Measurements from ENCODE around the gene STK11. TPM values are rescaled to one million over a fixed set of nuclear protein-coding genes. Genes with fewer than 3 reads are reported as not detected.

Gene STK11
- total RNA-seq, 1 donor from 2014 or later = 61.3 TPM

DNA sequence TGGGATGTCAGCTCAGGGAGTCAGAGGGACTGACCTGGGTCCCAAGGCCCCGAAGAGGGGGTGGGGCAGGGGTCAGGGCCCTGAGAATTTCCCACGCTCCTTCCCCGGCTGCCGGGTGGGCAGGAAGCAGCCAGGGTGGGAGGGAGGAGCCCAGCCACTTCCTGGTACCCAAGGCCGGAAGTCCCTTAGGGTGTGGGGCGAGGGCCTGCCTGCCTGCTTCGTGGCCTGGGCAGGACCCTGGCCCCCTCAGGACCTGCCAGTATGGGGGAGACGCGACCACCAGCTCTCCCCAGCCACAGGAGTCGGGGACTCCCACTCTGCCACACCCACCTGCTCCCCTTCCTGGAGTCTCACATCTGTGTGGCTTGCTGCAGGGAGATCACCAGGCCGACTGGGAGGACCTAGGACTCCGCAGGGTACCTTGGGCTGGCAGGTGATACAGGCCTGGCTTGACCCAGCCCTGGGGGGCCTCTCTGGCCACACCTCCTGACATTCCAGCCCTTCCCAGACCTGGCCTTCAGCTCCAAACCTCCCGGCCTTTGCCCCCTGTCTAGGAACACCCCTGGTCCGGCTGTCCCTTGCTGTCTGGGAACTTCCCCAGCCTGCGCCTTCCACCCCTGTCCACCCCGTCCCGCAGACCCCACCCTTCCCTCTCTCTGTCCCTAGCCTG, 53.8 kb downstream of the STK11 start:
- no peaks in the 10 kb centered on the region for H3K27me3 Mint-ChIP-seq (ENCODE audit: unreplicated experiment)
- peaks cover 27% of the 10 kb centered on the region for H3K36me3 Mint-ChIP-seq (ENCODE audit: unreplicated experiment)
- H3K4me3 Mint-ChIP-seq (ENCODE audit: unreplicated experiment) = peak overlapping the region; percentile 53
- TF ChIP-seq, protein P1, sequence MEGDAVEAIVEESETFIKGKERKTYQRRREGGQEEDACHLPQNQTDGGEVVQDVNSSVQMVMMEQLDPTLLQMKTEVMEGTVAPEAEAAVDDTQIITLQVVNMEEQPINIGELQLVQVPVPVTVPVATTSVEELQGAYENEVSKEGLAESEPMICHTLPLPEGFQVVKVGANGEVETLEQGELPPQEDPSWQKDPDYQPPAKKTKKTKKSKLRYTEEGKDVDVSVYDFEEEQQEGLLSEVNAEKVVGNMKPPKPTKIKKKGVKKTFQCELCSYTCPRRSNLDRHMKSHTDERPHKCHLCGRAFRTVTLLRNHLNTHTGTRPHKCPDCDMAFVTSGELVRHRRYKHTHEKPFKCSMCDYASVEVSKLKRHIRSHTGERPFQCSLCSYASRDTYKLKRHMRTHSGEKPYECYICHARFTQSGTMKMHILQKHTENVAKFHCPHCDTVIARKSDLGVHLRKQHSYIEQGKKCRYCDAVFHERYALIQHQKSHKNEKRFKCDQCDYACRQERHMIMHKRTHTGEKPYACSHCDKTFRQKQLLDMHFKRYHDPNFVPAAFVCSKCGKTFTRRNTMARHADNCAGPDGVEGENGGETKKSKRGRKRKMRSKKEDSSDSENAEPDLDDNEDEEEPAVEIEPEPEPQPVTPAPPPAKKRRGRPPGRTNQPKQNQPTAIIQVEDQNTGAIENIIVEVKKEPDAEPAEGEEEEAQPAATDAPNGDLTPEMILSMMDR (IDR thresholded peaks at IDR 0.05) = no peak
- peak overlapping the region; percentile 95 for H3K27ac Mint-ChIP-seq (ENCODE audit: unreplicated experiment)
- no peaks in the 10 kb centered on the region for H3K9me3 Mint-ChIP-seq (ENCODE audit: unreplicated experiment)
- no peak for DNase-seq (ENCODE audit: extremely low spot score, unreplicated experiment)
- H3K4me1 Mint-ChIP-seq (ENCODE audit: unreplicated experiment) = peaks cover 83% of the 10 kb centered on the region

- TF ChIP-seq, protein P1 (IDR thresholded peaks at IDR 0.05) = no peak
- peaks cover 22% of the 10 kb centered on the region for H3K36me3 Mint-ChIP-seq (ENCODE audit: unreplicated experiment)
- H3K4me3 Mint-ChIP-seq (ENCODE audit: unreplicated experiment) = peak overlapping the region; percentile 57
- peaks cover 84% of the 10 kb centered on the region for H3K4me1 Mint-ChIP-seq (ENCODE audit: unreplicated experiment)
- peak overlapping the region; percentile 95 for H3K27ac Mint-ChIP-seq (ENCODE audit: unreplicated experiment)
- no peaks in the 10 kb centered on the region for H3K9me3 Mint-ChIP-seq (ENCODE audit: unreplicated experiment)
- no peaks in the 10 kb centered on the region for H3K27me3 Mint-ChIP-seq (ENCODE audit: unreplicated experiment)
- no peak for DNase-seq (ENCODE audit: extremely low spot score, unreplicated experiment)
These were observed 54.5 kb downstream of the STK11 start for GRCh38 chr19:1259876-1260748.

DNA sequence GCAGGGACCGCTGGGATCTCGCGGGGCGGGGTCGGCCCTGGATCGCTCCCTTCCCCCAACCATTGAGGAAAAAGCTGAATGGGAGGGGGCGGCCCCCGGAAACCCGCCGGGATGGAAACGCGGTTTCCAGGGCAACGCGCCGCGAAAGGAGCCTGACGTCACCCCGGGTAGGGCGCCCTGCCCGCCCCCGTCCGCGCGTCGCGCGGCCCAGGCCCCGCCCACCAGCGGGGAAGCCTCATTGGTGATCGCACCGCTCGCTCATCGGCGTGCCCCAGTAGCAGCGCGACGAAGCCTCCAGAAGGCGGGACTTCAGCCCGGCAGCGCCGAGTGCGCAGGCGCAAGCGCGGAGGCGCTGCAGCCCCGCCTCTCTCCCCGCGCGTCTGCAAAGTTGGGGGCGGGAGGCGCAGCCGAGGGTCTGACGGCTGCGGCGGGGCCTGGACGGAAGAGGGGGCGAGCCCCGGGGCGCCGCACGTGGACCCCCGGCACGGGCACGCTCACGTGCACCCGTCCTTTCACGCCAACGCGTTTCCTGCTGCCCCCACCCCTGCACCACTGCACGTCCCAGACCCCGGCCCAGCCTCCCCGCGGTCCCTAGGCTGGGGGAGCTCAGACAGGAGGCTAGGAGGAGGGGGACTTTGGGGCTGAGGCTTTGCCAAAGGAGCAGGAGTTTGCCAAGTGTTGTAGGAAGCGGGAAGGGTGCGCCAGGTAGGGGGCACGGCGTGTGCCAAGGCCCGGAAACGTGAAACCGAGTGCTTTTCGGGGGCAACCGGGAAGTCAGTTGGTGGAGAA, 55.4 kb downstream of the STK11 start:
- no peaks in the 10 kb centered on the region for H3K27me3 Mint-ChIP-seq (ENCODE audit: unreplicated experiment)
- TF ChIP-seq, protein P1 (IDR thresholded peaks at IDR 0.05) = no peak
- H3K9me3 Mint-ChIP-seq (ENCODE audit: unreplicated experiment) = no peaks in the 10 kb centered on the region
- peaks cover 21% of the 10 kb centered on the region for H3K36me3 Mint-ChIP-seq (ENCODE audit: unreplicated experiment)
- peak overlapping the region; percentile 95 for H3K27ac Mint-ChIP-seq (ENCODE audit: unreplicated experiment)
- peak; percentile 99 for DNase-seq (ENCODE audit: extremely low spot score, unreplicated experiment)
- peak overlapping the region; percentile 72 for H3K4me3 Mint-ChIP-seq (ENCODE audit: unreplicated experiment)
- H3K4me1 Mint-ChIP-seq (ENCODE audit: unreplicated experiment) = peaks cover 84% of the 10 kb centered on the region

- Mint-ChIP-seq H3K4me1 (ENCODE audit: unreplicated experiment) (peaks cover 81% of the 10 kb centered on the region), H3K36me3 (ENCODE audit: unreplicated experiment) (peaks cover 17% of the 10 kb centered on the region), H3K9me3 (ENCODE audit: unreplicated experiment) (no peaks in the 10 kb centered on the region), H3K27me3 (ENCODE audit: unreplicated experiment) (no peaks in the 10 kb centered on the region), H3K4me3 (ENCODE audit: unreplicated experiment) (peak overlapping the region; percentile 72), H3K27ac (ENCODE audit: unreplicated experiment) (peak overlapping the region; percentile 95)
- DNase-seq (ENCODE audit: extremely low spot score, unreplicated experiment) = no peak
- TF ChIP-seq, protein P1 (IDR thresholded peaks at IDR 0.05) = peak; percentile 26
These were observed 55.9 kb downstream of the STK11 start for GRCh38 chr19:1261538-1261797.

Measured in osteocyte (in vitro differentiated cells).